CD1c-positive myeloid dendritic cell (primary cell): ENCODE measurements around the gene ZNF396.

Experiments used
- DNase-seq: peaks from one replicate; pipeline ENCODE4 v3.0.0-alpha.2; 2016; ENCODE audit errors: extremely low spot score

ZNF396 gene

DNA sequence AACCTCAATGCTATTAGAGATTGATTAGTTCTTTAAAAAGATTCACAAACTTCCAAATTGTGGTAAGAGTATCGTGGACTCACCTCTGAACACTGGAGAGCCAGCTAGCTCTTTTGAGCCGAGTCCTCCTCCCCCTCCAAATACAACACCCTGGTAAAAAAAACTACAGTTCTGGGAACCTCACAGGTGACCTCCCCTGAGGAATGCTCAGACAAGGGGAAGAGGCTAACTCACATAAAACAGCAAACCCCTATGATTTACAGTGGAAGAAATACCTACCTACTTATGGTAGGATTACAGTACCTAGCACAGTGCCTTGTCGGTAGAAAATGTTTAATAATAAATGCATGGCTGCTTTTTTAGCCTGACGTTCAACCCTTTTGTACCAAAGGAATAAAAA lies 41.3 kb downstream of the ZNF396 start:
- no peak for DNase-seq

DNA sequence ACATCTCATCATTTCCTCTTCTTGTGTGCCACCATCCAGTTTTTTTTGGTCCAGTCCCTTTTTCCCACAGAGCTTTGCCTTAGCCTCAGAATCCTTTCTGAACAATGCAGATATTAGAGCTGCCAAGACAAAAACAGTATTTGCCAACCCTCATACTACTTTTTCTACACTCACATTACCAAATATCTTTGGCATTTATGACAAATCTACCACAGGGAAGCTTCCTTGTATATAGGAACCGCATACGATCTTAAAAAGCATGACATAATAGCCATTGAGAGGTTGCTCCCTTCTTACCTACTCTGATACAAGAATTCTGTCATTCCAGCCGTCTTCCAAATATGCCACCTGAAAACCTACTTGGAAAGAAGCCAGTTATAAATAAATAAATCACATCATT lies 42.3 kb downstream of the ZNF396 start:
- no peak for DNase-seq

DNA sequence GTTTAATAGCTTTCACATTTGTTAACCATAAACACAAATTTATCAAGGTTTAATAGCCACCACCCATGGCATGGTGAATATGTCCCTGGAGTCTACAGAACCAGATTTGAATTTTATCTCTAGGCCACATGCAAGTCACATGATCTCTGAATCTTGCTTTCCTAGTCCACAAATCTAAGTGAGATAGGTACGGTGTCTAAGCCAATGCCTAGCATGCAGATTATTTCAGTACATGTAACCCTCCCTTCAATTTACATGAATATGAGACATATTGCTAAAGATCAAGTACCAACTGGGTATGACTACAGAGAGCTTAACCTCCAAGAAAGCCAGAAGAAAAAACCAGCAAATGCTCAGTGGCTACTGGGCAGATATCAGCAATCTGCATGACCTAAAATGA lies 42.9 kb downstream of the ZNF396 start:
- no peak for DNase-seq

GRCh38 chr18:35331367-35332087 lies 45.6 kb downstream of the ZNF396 start:
- no peak for DNase-seq

GRCh38 chr18:35328868-35329267 lies 48.3 kb downstream of the ZNF396 start:
- DNase-seq, result no peak

DNA sequence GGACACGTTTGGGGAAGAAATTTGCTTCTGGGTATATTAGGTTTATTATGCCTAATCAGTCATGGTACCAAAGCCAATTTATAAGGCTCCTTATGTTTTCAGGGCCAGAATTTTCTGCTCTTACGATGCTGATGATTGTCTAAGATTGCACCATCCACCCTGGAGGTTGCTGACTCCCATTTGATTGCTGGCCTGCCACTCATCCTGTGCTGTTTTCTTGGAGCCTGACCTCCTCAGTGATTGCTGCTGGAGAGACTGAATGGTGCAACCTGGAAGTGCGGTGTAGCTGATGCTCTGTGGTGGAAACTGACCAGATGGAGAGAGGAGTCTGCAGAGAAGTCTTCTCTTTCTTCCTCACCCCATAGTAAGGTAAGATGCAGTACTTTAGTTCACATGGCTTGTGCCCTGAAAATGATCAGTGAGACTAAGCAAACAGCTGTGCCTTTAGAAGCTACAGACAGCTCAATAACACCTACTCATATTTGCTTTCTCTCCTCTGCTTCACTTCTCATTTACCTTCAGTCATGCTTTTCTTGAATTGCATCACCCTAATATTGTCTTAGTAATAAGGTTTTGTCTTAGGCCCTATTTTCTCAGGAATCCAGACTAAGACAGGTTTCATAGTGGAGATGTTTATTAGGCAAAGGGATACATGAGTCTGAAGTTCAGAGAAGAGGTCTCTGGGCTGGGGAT lies 50.3 kb downstream of the ZNF396 start:
- DNase-seq, result no peak

DNA sequence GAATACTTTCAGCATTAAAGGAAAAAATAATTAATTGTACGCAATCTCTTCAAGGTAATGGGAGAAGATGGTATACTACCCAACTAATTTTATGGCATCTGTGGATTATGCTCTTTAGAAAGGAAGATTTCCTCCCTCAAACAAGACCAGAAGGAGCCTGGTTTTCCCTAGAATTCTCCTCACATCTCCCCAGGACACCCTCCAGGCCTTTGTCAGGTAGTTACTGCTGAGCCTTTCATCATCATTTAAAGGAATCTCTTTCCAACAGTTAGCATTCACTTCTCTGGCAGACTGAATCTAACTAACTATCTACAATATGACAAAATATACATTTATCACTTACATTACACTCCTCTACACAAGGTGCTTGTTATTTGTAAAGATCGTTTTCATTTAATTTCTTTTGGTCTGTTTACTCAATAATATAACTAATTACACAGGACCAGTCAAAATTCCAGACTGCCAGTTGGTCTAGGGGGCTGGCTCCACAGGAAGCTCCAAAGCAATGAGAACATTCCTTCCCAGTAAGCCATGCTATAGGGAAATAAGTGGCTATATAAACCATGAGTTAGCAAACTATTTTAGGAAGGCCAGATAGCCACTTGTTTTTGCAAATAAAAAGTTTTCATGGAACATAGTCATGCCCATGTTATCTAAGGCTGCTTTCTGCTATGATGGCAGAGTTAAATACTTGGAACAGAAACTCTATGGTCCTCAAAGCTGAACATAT lies 52.0 kb downstream of the ZNF396 start:
- no peak for DNase-seq

- DNase-seq, result no peak
Observed at GRCh38 chr18:35322486-35323458, 54.4 kb downstream of the ZNF396 start.
